PC-9 (cell line): Measurements from ENCODE around the gene IFITM10. TPM values are rescaled to one million over a fixed set of nuclear protein-coding genes. Genes with fewer than 3 reads are reported as not detected.
A peak's percentile ranks its signal among the peaks of the same experiment; 100 is the strongest.

Source experiments
- BruUV-seq: library from RNA; stranded (reverse); fragments of 400-500 nt; replicated peaks from 2 replicates; lab custom pipeline; 2021; lab: Mats Ljungman, UMichigan
- CTCF ChIA-PET: fragments of 300-600 bp; sonication (Branson Sonifier 250); formaldehyde crosslinking; loops from one replicate; lab custom pipeline; 2022; ENCODE audit warnings: antibody characterized with exemption; lab: Charles Lee
- POLR2A ChIA-PET: fragments of 300-600 bp; sonication (Branson Sonifier 250); formaldehyde crosslinking; loops from one replicate; lab custom pipeline; 2022; ENCODE audit warnings: antibody characterized with exemption; ENCODE audit not compliant: unreplicated experiment; lab: Charles Lee
- DNase-seq, 2 experiments: peaks; one replicate each; pipeline versions ENCODE4 v3.0.0 to v3.0.0-alpha.2; 2015 to 2022; ENCODE audit warnings: mixed read lengths in 1 of 2
- H2AFZ ChIP-seq: fragments of 200-600 bp; sonication (generic); 2 replicates; pipeline ENCODE4 v1.8.1; 2017; ENCODE audit warnings: antibody characterized with exemption
- H3F3A ChIP-seq: fragments of 200-600 bp; sonication (generic); 2 replicates; pipeline ENCODE4 v1.8.1; 2017; ENCODE audit warnings: antibody characterized with exemption, mild to moderate bottlenecking, low read depth; ENCODE audit not compliant: insufficient read depth
- H3K27ac ChIP-seq: fragments of 200-600 bp; sonication (generic); 2 replicates; pipeline ENCODE4 v1.6.1; 2016; ENCODE audit warnings: mixed run types
- H3K27me3 ChIP-seq: fragments of 200-600 bp; sonication (generic); 2 replicates; pipeline ENCODE4 v1.6.1; 2016; ENCODE audit warnings: low read depth, mixed run types; ENCODE audit not compliant: insufficient read depth
- H3K36me3 ChIP-seq: fragments of 200-600 bp; sonication (generic); 2 replicates; pipeline ENCODE4 v1.6.1; 2016; ENCODE audit warnings: low read depth, mixed run types
- H3K4me1 ChIP-seq: fragments of 200-600 bp; sonication (generic); replicated peaks from 2 replicates; pipeline ENCODE4 v1.6.1; 2016; ENCODE audit warnings: mixed run types; ENCODE audit not compliant: insufficient read depth
- H3K4me2 ChIP-seq: fragments of 200-600 bp; sonication (generic); 2 replicates; pipeline ENCODE4 v1.6.1; 2017; ENCODE audit warnings: mixed run types
- H3K4me3 ChIP-seq: fragments of 200-600 bp; sonication (generic); 2 replicates; pipeline ENCODE4 v1.6.1; 2016; ENCODE audit warnings: mixed run types
- H3K79me2 ChIP-seq: fragments of 200-600 bp; sonication (generic); 2 replicates; pipeline ENCODE4 v1.6.1; 2017; ENCODE audit warnings: low read depth, mixed run types
- H3K9me2 ChIP-seq: fragments of 200-600 bp; sonication (generic); 2 replicates; pipeline ENCODE4 v1.8.1; 2017; ENCODE audit warnings: mild to moderate bottlenecking; ENCODE audit not compliant: insufficient read depth
- H3K9me3 ChIP-seq: fragments of 200-600 bp; sonication (generic); 2 replicates; pipeline ENCODE4 v1.8.1; 2016; ENCODE audit warnings: low read depth; ENCODE audit not compliant: insufficient read depth
- H4K20me1 ChIP-seq: fragments of 200-600 bp; sonication (generic); 2 replicates; pipeline ENCODE4 v1.8.1; 2017; ENCODE audit not compliant: insufficient read depth
- CTCF ChIP-seq: fragments of 200-600 bp; sonication (generic); conservative IDR thresholded peaks from 2 replicates; pipeline ENCODE4 v1.6.1; 2017; ENCODE audit warnings: mixed run types, antibody characterized with exemption, mild to moderate bottlenecking, moderate library complexity
- EZH2 ChIP-seq: fragments of 200-600 bp; sonication (generic); IDR thresholded peaks from 2 replicates; pipeline ENCODE4 v1.8.0; 2017; ENCODE audit warnings: antibody characterized with exemption, low read depth
- intact Hi-C: fragments of 100-400 bp; cut with micrococcal nuclease; formaldehyde crosslinking; loops from one replicate; pipeline ENCODE4 v1.10.0; 2022; ENCODE audit not compliant: unreplicated experiment
- total RNA-seq: library from RNA; stranded (reverse); gene quantifications from 2 replicates; pipeline ENCODE4 v1.2.3, GENCODE V29; 2021

IFITM10 gene
- total RNA-seq, 1 experiment from 2014 or later: 5.5 TPM

GRCh38 chr11:1695548-1696108 is 54.8 kb downstream of the IFITM10 start:
- H3F3A ChIP-seq: no peaks in the 10 kb centered on the region
- no peak overlapping the region for H3K27ac ChIP-seq
- no peak overlapping the region for H3K4me3 ChIP-seq
- H3K4me2 ChIP-seq: no peak overlapping the region
- no peak for DNase-seq
- H4K20me1 ChIP-seq: no peaks in the 10 kb centered on the region
- H2AFZ ChIP-seq: no peak overlapping the region
- H3K79me2 ChIP-seq: no peaks in the 10 kb centered on the region
- ChIA-PET CTCF (no interaction called here), POLR2A (no interaction called here)
- H3K4me1 ChIP-seq: peaks cover 11% of the 10 kb centered on the region
- no peaks in the 10 kb centered on the region for H3K27me3 ChIP-seq
- TF ChIP-seq EZH2: no peak
- no peak for TF ChIP-seq CTCF
- H3K36me3 ChIP-seq: no peaks in the 10 kb centered on the region
- H3K9me3 ChIP-seq: no peaks in the 10 kb centered on the region
- H3K9me2 ChIP-seq: no peaks in the 10 kb centered on the region
- BruUV-seq: no TSS peak
- intact Hi-C loops: loop anchor here (2.0 kb wide), 1 partner anchor 65 kb away; no protein-coding TSS in a partner anchor

DNA sequence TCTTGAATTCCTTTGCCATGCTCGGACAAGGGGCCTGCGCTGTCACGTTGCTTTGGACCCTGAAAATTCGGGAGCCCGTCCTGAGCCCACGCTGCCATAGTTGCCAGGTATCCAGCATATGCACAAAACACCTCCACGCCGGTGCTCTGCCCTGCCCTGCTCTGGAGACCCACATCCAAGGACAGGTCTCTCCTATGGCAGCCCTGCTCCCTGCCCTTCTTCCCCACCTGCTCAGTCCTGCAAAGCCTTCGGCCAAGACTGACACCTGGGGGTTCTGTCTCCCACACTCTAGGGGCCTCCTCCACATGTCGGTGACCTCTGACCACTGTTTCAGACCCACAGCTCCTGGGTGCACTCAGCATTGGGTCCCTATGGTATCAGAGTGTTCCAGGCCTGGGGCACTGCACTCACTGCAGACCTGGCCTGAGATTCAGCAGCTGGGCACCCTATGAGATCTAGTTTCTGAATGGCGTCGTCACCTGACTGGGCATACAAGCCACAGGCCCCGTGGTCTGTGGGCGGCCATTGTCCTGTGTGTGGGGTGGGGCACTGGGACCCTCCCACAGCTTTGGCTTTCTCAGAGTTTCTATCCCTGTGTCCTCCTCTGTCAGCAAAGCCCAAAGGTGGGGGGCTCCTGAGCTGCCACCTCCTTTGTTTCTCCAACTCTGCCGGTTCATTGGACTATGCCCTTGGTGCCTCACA is 55.4 kb downstream of the IFITM10 start:
- H2AFZ ChIP-seq: no peak overlapping the region
- H3K4me2 ChIP-seq: no peak overlapping the region
- ChIA-PET POLR2A (no interaction called here), CTCF (interaction anchor here (1.0 to 1.7 kb wide), 4 partner anchors 67 to 254 kb away, joined by 3 to 17 read pairs (median 6); no protein-coding TSS in a partner anchor)
- H3K36me3 ChIP-seq: no peaks in the 10 kb centered on the region
- H3K27me3 ChIP-seq: no peaks in the 10 kb centered on the region
- no peaks in the 10 kb centered on the region for H3K9me2 ChIP-seq
- no peaks in the 10 kb centered on the region for H3K79me2 ChIP-seq
- DNase-seq: no peak
- H3F3A ChIP-seq: no peaks in the 10 kb centered on the region
- no peak for TF ChIP-seq EZH2
- TF ChIP-seq CTCF: no peak
- intact Hi-C loops: loop anchor here (1.0 to 5.0 kb wide), 4 partner anchors 43 to 182 kb away; partner anchors contain the start of gene SYT8
- no TSS peak for BruUV-seq
- H3K9me3 ChIP-seq: no peaks in the 10 kb centered on the region
- no peaks in the 10 kb centered on the region for H4K20me1 ChIP-seq
- no peak overlapping the region for H3K4me3 ChIP-seq
- H3K4me1 ChIP-seq: peaks cover 11% of the 10 kb centered on the region
- H3K27ac ChIP-seq: no peak overlapping the region

- Histone ChIP-seq H2AFZ (no peak overlapping the region), H3K9me3 (no peaks in the 10 kb centered on the region), H3K4me3 (no peak overlapping the region; the same call in 1 of the 2 replicates), H3K27ac (no peak overlapping the region), H3K4me1 (peaks cover 11% of the 10 kb centered on the region), H3K4me2 (peak overlapping the region; percentile 75), H3K9me2 (no peaks in the 10 kb centered on the region), H4K20me1 (no peaks in the 10 kb centered on the region), H3K27me3 (peaks cover 7% of the 10 kb centered on the region; the same call in 1 of the 2 replicates), H3K36me3 (no peaks in the 10 kb centered on the region), H3K79me2 (no peaks in the 10 kb centered on the region), H3F3A (no peaks in the 10 kb centered on the region)
- peak; percentile 85 for TF ChIP-seq CTCF
- no peak for TF ChIP-seq EZH2
- DNase-seq: peak; percentile 45 to 75
- ChIA-PET CTCF (interaction anchor here (0.6 to 1.7 kb wide), 10 partner anchors 11 to 456 kb away, joined by 3 to 17 read pairs (median 5); no protein-coding TSS in a partner anchor), POLR2A (interaction anchor here (0.8 kb wide), 1 partner anchor 139 kb away, joined by 3 read pairs; no protein-coding TSS in a partner anchor)
- no TSS peak for BruUV-seq
- intact Hi-C loops: loop anchor here (1.0 to 5.0 kb wide), 4 partner anchors 42 to 183 kb away; partner anchors contain the start of gene SYT8
These were observed 56.1 kb downstream of the IFITM10 start for GRCh38 chr11:1694064-1694845.
